HCT116 (cell line): ENCODE data around the gene PRCC. TPM values are rescaled to one million over a fixed set of nuclear protein-coding genes. Genes with fewer than 3 reads are reported as not detected.

ENCODE experiments used
- ATAC-seq: fragments of 200-7000 bp; cut with Tn5 transposase; 2 replicates; pipeline ENCODE4 v1.9.1; 2020; ENCODE audit warnings: mild to moderate bottlenecking, moderate library complexity
- BruUV-seq: library from RNA; stranded (reverse); fragments of 400-500 nt; replicated peaks from 2 replicates; lab custom pipeline; 2021; lab: Mats Ljungman, UMichigan
- CTCF ChIA-PET: fragments of 300-600 bp; sonication (Branson Sonifier 250); formaldehyde crosslinking; loops from one replicate; lab custom pipeline; 2021; ENCODE audit warnings: antibody characterized with exemption; lab: Charles Lee
- POLR2A ChIA-PET: fragments of 300-600, 350-600 bp; sonication (Branson Sonifier 250); formaldehyde crosslinking; loops from one replicate; lab custom pipeline; 2021; ENCODE audit warnings: antibody characterized with exemption; lab: Charles Lee
- RAD21 ChIA-PET, 2 experiments: fragments of 300-600 bp; sonication (Branson Sonifier 250); formaldehyde crosslinking; loops; one replicate each; lab custom pipeline; 2023; ENCODE audit warnings: low total read pairs in 2 of 2; ENCODE audit not compliant: uncharacterized antibody in 2 of 2, unreplicated experiment in 2 of 2, low non-redundant PET in 1 of 2; lab: Charles Lee
- DNase-seq: peaks from one replicate; pipeline ENCODE4 v3.0.0-alpha.2; 2010; ENCODE audit warnings: low read depth, low spot score
- H2AFZ ChIP-seq: fragments of 200-600 bp; shearing (Covaris generic), sonication (generic); 2 replicates; pipeline ENCODE4 v1.6.1; 2017; ENCODE audit warnings: low read depth, mixed run types, mixed read lengths, antibody characterized with exemption, low read length; ENCODE audit not compliant: poor library complexity, severe bottlenecking
- H3K27ac ChIP-seq: 2 replicates; pipeline ENCODE4 v1.5.1; 2012; ENCODE audit warnings: low read depth, low read length
- H3K27me3 ChIP-seq: fragments of 200-600 bp; sonication (generic); 2 replicates; pipeline ENCODE4 v1.6.1; 2016; ENCODE audit warnings: mixed run types, low read length, mixed read lengths; ENCODE audit not compliant: insufficient read depth
- H3K36me3 ChIP-seq, 2 experiments: fragments of 200-500 bp in 1 of 2; fragments of 200-600 bp in 1 of 2; sonication (Bioruptor generic) in 1 of 2; sonication (generic) in 1 of 2; 2 replicates each; pipeline versions ENCODE4 v1.5.1 to v1.6.1; 2014 to 2016; ENCODE audit warnings: low read length in 2 of 2, inconsistent platforms in 1 of 2, mixed read lengths in 1 of 2, mixed run types in 1 of 2; ENCODE audit not compliant: insufficient read depth in 2 of 2, control insufficient read depth in 1 of 2
- H3K4me1 ChIP-seq, 2 experiments: fragments of 200-600 bp in 1 of 2; sonication (generic) in 1 of 2; 2 replicates each; pipeline versions ENCODE4 v1.5.1 to v1.6.1; 2012 to 2017; ENCODE audit warnings: low read length in 2 of 2, inconsistent platforms in 1 of 2, mild to moderate bottlenecking in 1 of 2, mixed read lengths in 1 of 2, mixed run types in 1 of 2, moderate library complexity in 1 of 2; ENCODE audit not compliant: insufficient read depth in 2 of 2, control insufficient read depth in 1 of 2
- H3K4me2 ChIP-seq: fragments of 200-600 bp; sonication (generic); 2 replicates; pipeline ENCODE4 v1.6.1; 2017; ENCODE audit warnings: mixed run types, low read length, mixed read lengths
- H3K4me3 ChIP-seq, 2 experiments: fragments of 200-600 bp in 1 of 2; sonication (generic) in 1 of 2; replicated peaks in 1 of 2; 2 replicates each; pipeline ENCODE4 v1.5.1; 2011 to 2016; ENCODE audit warnings: low read length in 2 of 2, control low read depth in 1 of 2, low read depth in 1 of 2, mild to moderate bottlenecking in 1 of 2, mixed read lengths in 1 of 2, mixed run types in 1 of 2
- H3K79me2 ChIP-seq: fragments of 200-600 bp; sonication (generic); 2 replicates; pipeline ENCODE4 v1.6.1; 2017; ENCODE audit warnings: mild to moderate bottlenecking, mixed run types, low read length, moderate library complexity, mixed read lengths; ENCODE audit not compliant: insufficient read depth
- H3K9ac ChIP-seq: fragments of 200-600 bp; sonication (generic); 2 replicates; pipeline ENCODE4 v1.6.1; 2016; ENCODE audit warnings: low read length, mixed read lengths
- H3K9me2 ChIP-seq: fragments of 200-600 bp; sonication (generic), shearing (Covaris generic); 2 replicates; pipeline ENCODE4 v1.6.1; 2017; ENCODE audit warnings: mixed run types, mild to moderate bottlenecking, moderate library complexity; ENCODE audit not compliant: insufficient read depth
- H3K9me3 ChIP-seq, 2 experiments: fragments of 200-500 bp in 1 of 2; fragments of 200-600 bp in 1 of 2; sonication (Bioruptor generic) in 1 of 2; sonication (generic) in 1 of 2; 2 replicates each; pipeline ENCODE4 v1.6.1; 2014 to 2017; ENCODE audit warnings: low read length in 2 of 2, mixed read lengths in 2 of 2, inconsistent platforms in 1 of 2, low read depth in 1 of 2, mild to moderate bottlenecking in 1 of 2, mixed run types in 1 of 2, moderate library complexity in 1 of 2; ENCODE audit not compliant: control insufficient read depth in 1 of 2, insufficient read depth in 1 of 2
- H4K20me1 ChIP-seq: fragments of 200-600 bp; sonication (generic), shearing (Covaris generic); 2 replicates; pipeline ENCODE4 v1.6.1; 2017; ENCODE audit warnings: mixed run types, mild to moderate bottlenecking, moderate library complexity; ENCODE audit not compliant: insufficient read depth
- ATF3 ChIP-seq: IDR thresholded peaks from 2 replicates; pipeline ENCODE4 v1.6.1; 2012
- ELF1 ChIP-seq: IDR thresholded peaks from 2 replicates; pipeline ENCODE4 v1.6.1; 2012; ENCODE audit warnings: low read depth, borderline replicate concordance
- EZH2 ChIP-seq: fragments of 200-600 bp; sonication (generic); IDR thresholded peaks from 2 replicates; pipeline ENCODE4 v1.6.1; 2017; ENCODE audit warnings: antibody characterized with exemption, mixed run types
- EZH2phosphoT487 ChIP-seq: fragments of 200-600 bp; IDR thresholded peaks from 2 replicates; pipeline ENCODE4 v1.6.1; 2018; ENCODE audit warnings: antibody characterized with exemption, borderline replicate concordance
- JUND ChIP-seq: IDR thresholded peaks from 2 replicates; pipeline ENCODE4 v1.6.1; 2012
- POLR2AphosphoS5 ChIP-seq: IDR thresholded peaks from 2 replicates; pipeline ENCODE4 v1.6.1; 2011; ENCODE audit warnings: mild to moderate bottlenecking, low read depth, low read length, moderate library complexity
- RAD21 ChIP-seq: IDR thresholded peaks from 2 replicates; pipeline ENCODE4 v1.6.1; 2012; ENCODE audit warnings: low read depth, mild to moderate bottlenecking
- REST ChIP-seq: IDR thresholded peaks from 2 replicates; pipeline ENCODE4 v1.6.1; 2012; ENCODE audit warnings: low read depth
- SIN3A ChIP-seq: IDR thresholded peaks from 2 replicates; pipeline ENCODE4 v1.6.1; 2012; ENCODE audit warnings: low read depth
- SP1 ChIP-seq: IDR thresholded peaks from 2 replicates; pipeline ENCODE4 v1.6.1; 2012; ENCODE audit warnings: low read depth
- TCF7L2 ChIP-seq: IDR thresholded peaks from 2 replicates; pipeline ENCODE4 v1.7.0; 2011; ENCODE audit warnings: borderline replicate concordance, inconsistent platforms; ENCODE audit not compliant: insufficient read depth, insufficient read length; ENCODE audit errors: extremely low read depth
- YY1 ChIP-seq: IDR thresholded peaks from 2 replicates; pipeline ENCODE4 v1.6.1; 2011; ENCODE audit warnings: low read length, low read depth, moderate library complexity, mild to moderate bottlenecking; ENCODE audit not compliant: insufficient replicate concordance; ENCODE audit errors: extremely low read depth
- ZBTB33 ChIP-seq: IDR thresholded peaks from 2 replicates; pipeline ENCODE4 v1.6.1; 2011; ENCODE audit warnings: mild to moderate bottlenecking, low read length, moderate library complexity; ENCODE audit not compliant: insufficient replicate concordance; ENCODE audit errors: extremely low read depth
- ZFX ChIP-seq: fragments of 450-650 bp; IDR thresholded peaks from 2 replicates; pipeline ENCODE4 v1.6.1; 2017
- ZNF274 ChIP-seq: fragments of 200-500 bp; sonication (Bioruptor generic); IDR thresholded peaks from 2 replicates; pipeline ENCODE4 v1.6.1; 2014; ENCODE audit warnings: mild to moderate bottlenecking, low read depth, low read length, inconsistent platforms
- intact Hi-C: fragments of 100-400 bp; cut with micrococcal nuclease; formaldehyde crosslinking; loops from 2 replicates; pipeline ENCODE4 v1.10.0; 2022
- total RNA-seq: library from RNA; stranded (reverse); gene quantifications from one replicate; pipeline ENCODE4 v1.2.1, GENCODE V29; 2021; ENCODE audit not compliant: unreplicated experiment
- TF ChIP-seq, protein P1 (sequence below), 3 experiments: fragments of 200-600 bp in 1 of 3; sonication (generic) in 1 of 3; IDR thresholded peaks in 2 of 3; conservative IDR thresholded peaks in 1 of 3; 2 replicates each; pipeline ENCODE4 v1.5.1; 2012 to 2017; ENCODE audit warnings: low read depth in 2 of 3, low read length in 2 of 3, antibody characterized with exemption in 1 of 3, borderline replicate concordance in 1 of 3, control low read depth in 1 of 3, mild to moderate bottlenecking in 1 of 3, mixed read lengths in 1 of 3, mixed run types in 1 of 3, moderate library complexity in 1 of 3; ENCODE audit not compliant: insufficient read depth in 1 of 3

PRCC gene
- total RNA-seq, 1 experiment from 2014 or later = 78.1 TPM

DNA sequence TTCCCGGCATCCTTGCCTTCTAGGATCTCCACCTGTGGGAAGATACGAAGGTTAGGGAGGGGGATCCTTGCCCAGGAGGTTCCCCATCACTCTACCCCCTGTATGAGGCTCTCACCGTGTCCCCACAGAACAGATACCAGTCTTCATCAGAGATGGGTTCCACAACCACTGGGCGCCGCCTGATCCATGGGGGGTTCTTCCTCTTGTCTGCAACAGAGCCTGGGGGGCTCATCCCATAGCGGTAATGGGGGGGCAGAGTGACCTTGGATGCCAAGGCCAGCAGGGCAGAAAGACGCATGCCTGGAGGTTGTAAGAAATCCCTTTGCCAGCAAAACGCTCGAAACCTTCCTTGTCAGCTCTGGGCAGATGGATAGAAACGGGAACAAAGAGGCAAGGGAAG lies 28.9 kb upstream of the PRCC start:
- ATAC-seq (no peak), DNase-seq (no peak)
- TF ChIP-seq ZBTB33 (no peak), EZH2phosphoT487 (no peak), EZH2 (no peak), JUND (no peak), REST (no peak), ZFX (no peak), RAD21 (no peak), TCF7L2 (no peak), POLR2AphosphoS5 (no peak), YY1 (no peak), SP1 (no peak), SIN3A (no peak), ATF3 (no peak), ZNF274 (no peak), ELF1 (no peak)
- TF ChIP-seq, protein P1, sequence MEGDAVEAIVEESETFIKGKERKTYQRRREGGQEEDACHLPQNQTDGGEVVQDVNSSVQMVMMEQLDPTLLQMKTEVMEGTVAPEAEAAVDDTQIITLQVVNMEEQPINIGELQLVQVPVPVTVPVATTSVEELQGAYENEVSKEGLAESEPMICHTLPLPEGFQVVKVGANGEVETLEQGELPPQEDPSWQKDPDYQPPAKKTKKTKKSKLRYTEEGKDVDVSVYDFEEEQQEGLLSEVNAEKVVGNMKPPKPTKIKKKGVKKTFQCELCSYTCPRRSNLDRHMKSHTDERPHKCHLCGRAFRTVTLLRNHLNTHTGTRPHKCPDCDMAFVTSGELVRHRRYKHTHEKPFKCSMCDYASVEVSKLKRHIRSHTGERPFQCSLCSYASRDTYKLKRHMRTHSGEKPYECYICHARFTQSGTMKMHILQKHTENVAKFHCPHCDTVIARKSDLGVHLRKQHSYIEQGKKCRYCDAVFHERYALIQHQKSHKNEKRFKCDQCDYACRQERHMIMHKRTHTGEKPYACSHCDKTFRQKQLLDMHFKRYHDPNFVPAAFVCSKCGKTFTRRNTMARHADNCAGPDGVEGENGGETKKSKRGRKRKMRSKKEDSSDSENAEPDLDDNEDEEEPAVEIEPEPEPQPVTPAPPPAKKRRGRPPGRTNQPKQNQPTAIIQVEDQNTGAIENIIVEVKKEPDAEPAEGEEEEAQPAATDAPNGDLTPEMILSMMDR (IDR thresholded peaks at IDR 0.05 in 2 of 3, conservative IDR thresholded peaks at IDR 0.05 in 1 of 3; ENCODE audit: borderline replicate concordance in 1 of 3, insufficient read depth in 1 of 3, low read depth in 2 of 3, low read length in 2 of 3) = no peak
- ChIA-PET RAD21 (no interaction called here), CTCF (interaction anchor here (1.1 to 1.3 kb wide), 2 partner anchors 12 to 49 kb away, joined by 4 to 5 read pairs; no protein-coding TSS in a partner anchor), POLR2A (interaction anchor here (1.2 kb wide), 1 partner anchor 10 kb away, joined by 3 read pairs; the partner anchor contains the start of genes ISG20L2 and METTL25B)
- no peaks in the 10 kb centered on the region for H3K27me3 ChIP-seq
- H3K27ac ChIP-seq = no peak overlapping the region
- H3K4me2 ChIP-seq = no peak overlapping the region
- no peaks in the 10 kb centered on the region for H3K9me3 ChIP-seq
- no TSS peak for BruUV-seq
- no peak overlapping the region for H3K4me3 ChIP-seq
- no peaks in the 10 kb centered on the region for H3K9me2 ChIP-seq
- intact Hi-C loops = no loop called here
- H2AFZ ChIP-seq = no peak overlapping the region
- H3K79me2 ChIP-seq = peaks cover 30% of the 10 kb centered on the region
- H3K36me3 ChIP-seq = peaks cover 19 to 22% of the 10 kb centered on the region in 2 experiments; a peak in 3 of 4 replicates
- peaks cover 11 to 16% of the 10 kb centered on the region in 2 experiments for H3K4me1 ChIP-seq
- no peaks in the 10 kb centered on the region for H4K20me1 ChIP-seq
- no peak overlapping the region for H3K9ac ChIP-seq
